GM18951 (cell line): ENCODE measurements around the gene CDC20B.

ENCODE experiments used
- POLR2A ChIP-seq: IDR thresholded peaks from 4 replicates; pipeline ENCODE4 v1.6.1; 2011; ENCODE audit warnings: mild to moderate bottlenecking; ENCODE audit not compliant: insufficient read length, insufficient read depth; ENCODE audit errors: extremely low read depth
- in situ Hi-C: fragments of 300-500 bp; cut with MboI; formaldehyde crosslinking; loops from one replicate; pipeline ENCODE4 v1.12.0; 2022; ENCODE audit warnings: low sequenced_read_pairs, mixed read lengths, inconsistent platforms; ENCODE audit not compliant: unreplicated experiment

The CDC20B gene, protein sequence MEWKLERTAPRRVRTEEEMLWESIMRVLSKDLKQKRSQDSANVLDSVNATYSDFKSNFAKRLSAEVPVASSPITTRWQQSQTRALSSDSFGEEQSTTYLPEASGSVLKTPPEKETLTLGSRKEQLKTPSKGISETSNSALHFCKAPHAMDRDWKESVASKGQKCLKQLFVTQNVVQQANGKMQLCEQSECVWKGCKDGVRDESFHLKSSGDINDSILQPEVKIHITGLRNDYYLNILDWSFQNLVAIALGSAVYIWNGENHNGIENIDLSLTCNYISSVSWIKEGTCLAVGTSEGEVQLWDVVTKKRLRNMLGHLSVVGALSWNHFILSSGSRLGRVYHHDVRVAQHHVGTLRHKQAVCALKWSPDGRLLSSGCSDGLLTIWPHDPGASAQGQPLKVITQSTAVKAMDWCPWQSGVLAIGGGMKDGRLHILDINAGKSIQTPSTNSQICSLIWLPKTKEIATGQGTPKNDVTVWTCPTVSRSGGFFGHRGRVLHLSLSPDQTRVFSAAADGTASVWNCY

DNA sequence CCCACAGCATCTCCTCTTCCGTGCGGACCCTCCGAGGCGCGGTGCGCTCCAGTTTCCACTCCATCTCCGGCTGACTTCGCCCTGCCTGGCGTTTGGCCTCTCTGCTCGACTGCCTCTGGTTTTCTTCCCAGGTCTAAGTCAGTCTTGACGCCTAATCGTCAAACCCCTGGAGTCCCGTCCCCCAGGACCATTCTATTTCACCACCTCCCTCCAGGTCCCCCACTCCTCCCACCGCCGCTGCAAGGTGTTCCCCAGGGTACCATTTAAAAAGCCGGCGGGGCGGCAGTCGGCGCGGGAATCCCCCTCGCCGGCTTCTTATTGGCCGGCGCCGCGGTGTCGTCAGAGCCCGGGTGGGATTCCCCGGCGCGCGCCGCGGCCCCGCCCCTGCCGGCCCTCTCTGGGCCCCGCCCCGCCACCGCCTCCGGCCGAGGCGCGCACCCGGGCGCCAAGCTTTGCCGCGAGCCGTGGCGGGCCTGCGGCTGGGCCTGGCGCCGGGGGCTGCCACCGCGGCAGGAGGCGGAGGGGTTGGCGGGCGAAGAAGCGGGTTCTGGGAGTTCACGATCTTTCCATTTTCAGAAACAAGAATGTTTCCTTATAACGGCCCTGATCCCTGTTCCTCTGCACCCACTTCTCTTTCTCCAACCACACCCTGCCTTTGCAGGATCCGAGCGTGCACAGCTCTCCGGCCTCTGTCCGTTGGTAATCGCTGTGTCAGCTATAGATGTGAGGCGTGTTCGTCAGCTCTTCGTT is at the start of gene CDC20B:
Gene CDC20B, minus strand, starts transcription at position 241 of the 750 bp plus-strand sequence. Its CDS starts 177 bp downstream, at position 64.
- in situ Hi-C loops: loop anchor here (10.0 kb wide), 1 partner anchor 532 kb away; no protein-coding TSS in a partner anchor

DNA sequence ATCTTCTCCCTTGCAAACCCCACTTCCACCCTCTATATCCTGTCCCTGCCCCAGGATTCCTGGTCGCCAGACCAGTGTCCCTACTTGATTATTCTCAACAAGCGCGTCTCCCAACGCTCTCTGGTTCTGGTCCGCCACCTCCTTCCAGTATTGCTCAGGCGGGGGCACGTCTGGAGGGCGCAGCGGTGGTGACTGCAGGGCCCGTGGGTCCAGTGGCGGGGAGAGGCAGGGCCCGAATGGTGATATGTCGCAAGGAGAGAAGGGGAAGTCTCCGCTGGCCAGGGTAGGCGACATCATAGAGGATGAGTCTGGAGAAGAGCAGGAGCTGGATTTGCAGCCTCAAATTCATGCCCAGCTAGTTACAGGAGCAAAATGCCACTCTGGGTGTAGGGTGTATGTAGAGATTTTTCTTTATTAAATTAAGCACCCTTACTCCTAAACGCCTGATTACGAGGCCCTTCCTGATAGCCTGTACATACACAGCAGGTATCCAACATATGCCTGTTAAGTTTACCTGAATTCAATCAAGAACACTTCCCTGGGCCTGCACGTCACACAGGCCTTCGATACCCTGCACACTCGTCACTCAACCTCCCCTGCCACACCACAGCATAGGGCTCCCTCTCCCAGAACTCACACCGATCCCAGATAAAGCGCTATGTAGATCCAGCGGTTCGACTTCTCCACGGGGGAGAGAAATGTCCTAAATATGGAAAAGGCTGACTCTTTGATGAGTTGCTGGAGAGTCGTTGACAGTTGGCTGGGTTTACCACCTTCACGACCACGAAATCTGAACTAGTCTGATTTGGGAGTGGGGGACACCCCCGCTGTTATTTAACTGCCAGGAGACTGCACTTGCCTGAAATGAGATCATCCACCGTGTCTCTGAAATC is 49.4 kb upstream of the CDC20B start:
- in situ Hi-C loops: no loop called here
- TF ChIP-seq POLR2A: no peak

More for the DNA sequence above, at the start of gene CDC20B:
- TF ChIP-seq POLR2A: no peak

DNA sequence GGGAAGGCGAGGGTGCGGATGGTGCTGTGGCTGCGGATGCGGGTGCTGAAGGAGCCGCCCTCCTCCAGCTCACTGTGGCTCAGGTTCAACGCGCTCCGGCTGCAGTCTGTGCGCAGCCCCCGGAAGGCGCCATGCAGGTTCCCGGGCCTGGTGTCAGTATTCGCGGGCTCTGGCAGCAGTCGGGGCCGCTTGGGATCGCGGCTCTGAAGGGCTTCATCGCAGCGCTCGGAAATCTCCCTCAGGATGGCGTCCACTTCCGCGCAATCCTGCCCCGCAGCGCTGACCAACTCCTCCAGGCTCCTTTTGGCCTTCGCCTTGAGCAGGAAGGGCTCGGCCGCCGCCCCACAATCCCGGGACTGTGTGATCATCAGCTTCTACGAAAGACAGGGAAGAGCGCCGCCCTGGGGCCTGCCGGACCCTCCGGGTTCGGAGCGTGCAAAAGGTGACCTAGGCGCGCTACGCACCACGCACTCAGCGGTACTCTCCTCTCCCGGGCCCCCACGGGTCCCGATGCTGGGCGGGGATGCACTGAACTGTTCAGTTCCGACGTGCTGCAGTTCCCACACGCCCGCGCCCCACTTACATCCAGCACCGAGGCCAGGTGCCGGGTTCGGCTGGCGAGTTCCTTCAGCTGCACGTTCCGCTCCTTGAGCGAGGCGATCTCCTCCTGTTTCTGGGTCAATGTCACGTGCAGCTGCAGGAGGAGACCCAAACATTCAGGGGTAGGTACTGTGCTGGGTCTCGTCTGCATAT is 47.6 kb upstream of the CDC20B start:
- no peak for TF ChIP-seq POLR2A
- in situ Hi-C loops: no loop called here

DNA sequence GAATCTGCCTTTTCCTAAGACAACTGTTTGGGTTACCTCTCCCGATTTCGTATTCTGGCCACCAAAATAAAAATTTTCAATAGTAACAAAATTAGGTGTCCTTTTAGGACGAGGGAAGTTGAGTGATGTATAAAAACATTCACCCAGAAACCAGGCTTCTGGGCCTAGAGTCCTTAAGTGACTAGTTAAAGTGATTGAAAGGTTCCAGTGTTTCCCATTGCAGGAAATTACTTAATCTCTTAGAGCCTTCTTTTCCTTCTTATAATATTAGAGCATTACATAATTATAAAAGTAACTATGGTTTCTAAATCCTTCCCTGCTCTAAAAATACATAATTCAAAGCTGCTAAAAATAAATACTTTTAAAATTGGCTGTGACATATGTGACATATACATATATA is 46.8 kb upstream of the CDC20B start:
- in situ Hi-C loops: no loop called here
- no peak for TF ChIP-seq POLR2A

DNA sequence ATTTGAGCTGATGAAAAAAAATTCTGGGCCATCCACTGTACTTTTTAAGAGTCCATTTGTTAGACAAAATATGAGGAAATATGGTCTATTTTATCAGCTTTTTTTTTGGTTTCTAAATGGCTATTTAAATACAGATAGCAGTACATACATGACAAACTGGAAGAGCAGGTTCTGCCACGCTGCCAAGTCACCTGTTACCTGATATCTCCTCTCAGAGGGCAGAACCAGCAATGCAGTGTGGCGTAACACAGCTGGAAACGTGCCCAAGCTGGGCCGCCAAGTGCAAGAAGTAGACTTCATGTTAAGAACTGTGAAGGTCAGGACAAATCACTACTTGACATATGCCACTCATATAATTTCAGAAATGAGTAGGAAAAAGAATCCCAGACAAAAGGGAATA is 46.0 kb upstream of the CDC20B start:
- TF ChIP-seq POLR2A: no peak
- in situ Hi-C loops: no loop called here

DNA sequence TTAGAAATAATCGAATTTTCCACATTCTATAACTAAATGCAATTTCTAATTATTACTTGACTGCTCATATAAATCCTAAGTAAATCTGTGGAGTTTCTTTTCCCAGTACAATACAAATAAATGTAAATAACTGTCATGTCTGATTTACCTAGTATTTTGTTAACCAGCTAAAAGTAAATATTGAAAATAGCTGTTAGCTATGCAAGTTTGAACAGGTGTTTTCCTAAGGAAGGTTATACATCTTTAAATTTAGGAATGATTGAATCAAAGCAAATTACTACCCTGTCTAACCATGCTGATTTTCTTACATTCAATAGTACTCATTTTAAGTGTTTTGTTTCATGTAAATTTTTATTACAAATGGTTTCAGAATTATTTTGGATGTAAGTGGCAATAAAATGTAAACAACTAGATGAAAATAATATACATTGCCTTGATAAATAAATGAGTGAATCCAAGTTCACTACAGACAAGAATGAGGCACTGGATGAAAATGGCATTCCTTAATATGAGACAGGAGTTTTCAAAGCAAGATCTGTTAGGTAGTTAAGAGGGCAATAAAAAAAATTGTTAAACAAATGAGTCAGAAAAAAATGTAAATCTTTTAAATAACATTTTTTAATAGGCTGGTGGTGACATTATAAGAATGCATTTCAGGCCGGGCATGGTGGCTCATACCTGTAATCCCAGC is 38.4 kb upstream of the CDC20B start:
- in situ Hi-C loops: no loop called here
- TF ChIP-seq POLR2A: no peak

DNA sequence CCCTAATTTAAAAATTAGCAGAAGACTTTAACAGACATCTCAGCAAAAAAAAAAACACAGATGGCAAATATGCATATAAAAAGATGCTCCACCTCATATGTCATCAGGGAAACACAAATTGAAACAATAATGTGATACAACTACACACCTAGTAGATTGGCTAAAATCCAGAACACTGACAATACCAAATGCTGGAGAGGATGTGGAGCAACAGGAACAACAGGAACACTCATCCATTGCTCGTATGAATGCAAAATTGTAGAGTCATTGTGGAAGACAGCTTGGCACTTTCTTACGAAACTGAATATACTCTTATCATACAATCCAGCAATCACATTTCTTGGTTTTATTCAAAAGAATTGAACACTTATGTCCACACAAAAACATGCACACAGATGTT is 32.0 kb upstream of the CDC20B start:
- no peak for TF ChIP-seq POLR2A
- in situ Hi-C loops: no loop called here

DNA sequence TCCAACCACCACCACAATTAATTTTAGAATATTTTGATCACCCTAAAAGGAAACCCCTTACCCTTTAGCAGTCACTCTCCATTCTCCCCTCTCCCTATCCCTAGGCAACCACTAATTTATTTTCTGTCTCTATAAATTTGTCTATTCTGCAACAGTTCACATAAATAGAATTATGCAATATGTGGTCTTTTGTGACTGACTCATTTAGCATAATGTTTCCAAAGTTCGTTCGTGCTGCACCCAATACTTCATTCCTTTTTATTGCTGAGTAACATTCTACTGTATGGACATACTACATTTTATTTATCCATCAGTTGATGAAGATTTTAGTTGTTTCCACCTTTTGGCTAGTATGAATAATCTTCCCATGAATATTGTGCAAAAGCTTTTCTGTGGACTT is 18.2 kb upstream of the CDC20B start:
- in situ Hi-C loops: no loop called here
- TF ChIP-seq POLR2A: no peak

DNA sequence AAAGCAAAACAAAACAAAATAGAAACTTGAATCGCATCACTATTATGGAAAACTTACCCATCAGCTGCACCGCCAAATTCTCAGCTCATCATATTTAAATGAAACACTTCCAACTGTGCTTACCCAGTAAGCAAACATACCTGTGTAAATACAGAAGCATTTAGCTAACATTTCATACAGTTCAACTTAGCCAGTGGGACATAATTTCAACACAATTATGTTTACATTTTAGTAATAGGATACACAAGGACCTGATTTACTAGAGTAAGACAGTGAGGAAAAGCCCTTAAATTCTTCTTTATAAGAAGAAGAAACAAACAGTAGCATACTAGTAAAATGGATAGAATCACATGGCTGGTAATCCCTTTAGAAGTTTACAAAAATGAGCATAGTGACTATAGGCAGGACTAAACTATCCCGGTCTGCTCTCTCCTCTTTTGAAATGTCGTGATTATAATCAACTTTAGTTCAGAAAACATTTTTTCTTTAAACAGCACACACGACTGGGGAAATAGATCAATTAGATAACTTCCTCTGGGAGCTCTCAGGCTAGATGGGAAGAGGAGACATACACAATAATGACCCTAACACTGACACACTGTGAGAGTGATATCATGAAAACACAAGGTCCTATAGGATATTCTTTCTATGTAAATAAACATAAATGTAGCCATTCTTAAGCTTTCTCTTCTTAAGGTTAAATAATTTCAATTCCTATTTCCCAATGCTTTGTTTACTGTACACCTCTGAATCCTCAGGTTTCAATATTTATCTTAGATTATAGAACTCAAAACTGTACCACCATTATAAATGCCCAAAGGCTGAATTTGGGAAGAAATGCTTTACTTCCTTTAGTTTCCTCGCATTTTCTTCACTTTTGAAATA is 15.9 kb upstream of the CDC20B start:
- TF ChIP-seq POLR2A: no peak
- in situ Hi-C loops: no loop called here

DNA sequence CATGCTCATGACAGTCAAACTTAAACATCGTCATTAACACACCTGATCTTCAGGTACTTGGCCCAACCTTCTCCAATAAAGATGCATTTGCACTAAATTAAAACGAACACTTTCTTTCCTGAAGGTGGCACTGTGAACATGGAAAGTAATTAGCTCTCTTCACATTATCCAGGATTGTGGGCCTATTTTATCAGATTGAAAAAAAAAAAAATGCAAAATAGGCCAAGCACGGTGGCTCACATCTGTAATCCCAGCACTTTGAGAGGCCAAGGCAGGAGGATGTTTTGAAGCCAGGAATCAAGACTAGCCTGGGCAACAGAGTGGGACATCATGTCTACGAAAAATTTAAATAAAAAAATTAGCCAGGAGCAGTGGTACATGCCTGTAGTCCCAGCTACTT is 14.4 kb upstream of the CDC20B start:
- in situ Hi-C loops: no loop called here
- no peak for TF ChIP-seq POLR2A

DNA sequence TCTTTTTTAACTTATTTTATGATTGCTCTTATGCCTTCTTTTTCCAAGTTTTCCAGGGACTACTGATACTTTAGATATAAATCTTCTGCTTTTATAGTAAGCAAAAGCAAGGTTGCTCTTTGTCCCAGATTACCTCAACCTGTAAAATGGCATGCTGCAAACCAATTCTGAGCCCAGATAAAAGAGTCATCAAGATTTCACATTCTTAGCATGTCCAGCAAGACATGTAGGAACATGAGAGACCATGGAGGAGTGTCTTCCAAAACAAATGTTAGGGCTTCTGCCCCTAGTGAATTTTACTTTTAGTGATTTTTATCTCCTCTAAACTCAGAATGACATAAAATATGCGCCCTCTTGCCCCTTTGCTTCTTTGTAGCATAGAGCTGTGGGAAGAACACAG is 7.0 kb upstream of the CDC20B start:
- in situ Hi-C loops: no loop called here
- TF ChIP-seq POLR2A: no peak
